ENCODE results near the gene PSMA6.
A peak's percentile ranks its signal among the peaks of the same experiment; 100 is the strongest.

Gene PSMA6

GRCh38 chr14:35349496-35350365 is 57.5 kb downstream of the PSMA6 start:
- TF ChIP-seq FOXM1 (IDR thresholded peaks at IDR 0.05; ENCODE audit: borderline replicate concordance, low read depth): no peak
- TF ChIP-seq ZBTB7A (IDR thresholded peaks at IDR 0.05; ENCODE audit: low read depth): no peak
- TF ChIP-seq RAD21 (IDR thresholded peaks at IDR 0.05; ENCODE audit: low read depth): no peak
- no peak for TF ChIP-seq CREB1 (IDR thresholded peaks at IDR 0.05; ENCODE audit: low read depth)
- TF ChIP-seq YY1 (IDR thresholded peaks at IDR 0.05; ENCODE audit: low read depth): no peak
- TF ChIP-seq EP300 (IDR thresholded peaks at IDR 0.05; ENCODE audit: borderline replicate concordance): no peak
- TF ChIP-seq MAX (IDR thresholded peaks at IDR 0.05): no peak
- TF ChIP-seq NFIC (IDR thresholded peaks at IDR 0.05): no peak
- TF ChIP-seq TCF12 (IDR thresholded peaks at IDR 0.05; ENCODE audit: low read depth): no peak
- TF ChIP-seq EGR1 (IDR thresholded peaks at IDR 0.05): no peak
- TF ChIP-seq TEAD4 (IDR thresholded peaks at IDR 0.05): no peak
- TF ChIP-seq CEBPB (IDR thresholded peaks at IDR 0.05): no peak
- TF ChIP-seq REST (IDR thresholded peaks at IDR 0.05; ENCODE audit: low read depth): no peak
- no peak for TF ChIP-seq TAF1 (IDR thresholded peaks at IDR 0.05; ENCODE audit: low read depth)
- no peak for TF ChIP-seq USF1 (IDR thresholded peaks at IDR 0.05)

GRCh38 chr14:35351497-35351896 is 59.3 kb downstream of the PSMA6 start:
- TF ChIP-seq TCF12 (IDR thresholded peaks at IDR 0.05; ENCODE audit: low read depth): no peak
- no peak for TF ChIP-seq ZBTB7A (IDR thresholded peaks at IDR 0.05; ENCODE audit: low read depth)
- no peak for TF ChIP-seq REST (IDR thresholded peaks at IDR 0.05; ENCODE audit: low read depth)
- no peak for TF ChIP-seq MAX (IDR thresholded peaks at IDR 0.05)

GRCh38 chr14:35351897-35352273 is 59.7 kb downstream of the PSMA6 start:
- TF ChIP-seq EP300 (IDR thresholded peaks at IDR 0.05; ENCODE audit: borderline replicate concordance): no peak
- 0 out of 2 replicates have a peak, but pooled peaks have one; percentile 1 for TF ChIP-seq TAF1 (IDR thresholded peaks at IDR 0.05; ENCODE audit: low read depth)

- no peak for TF ChIP-seq RAD21 (IDR thresholded peaks at IDR 0.05; ENCODE audit: low read depth)
- TF ChIP-seq TAF1 (IDR thresholded peaks at IDR 0.05; ENCODE audit: low read depth): 0 out of 2 replicates have a peak, but pooled peaks have one; percentile 9
- TF ChIP-seq TCF12 (IDR thresholded peaks at IDR 0.05; ENCODE audit: low read depth): no peak
- TF ChIP-seq NFIC (IDR thresholded peaks at IDR 0.05): no peak
- TF ChIP-seq FOXM1 (IDR thresholded peaks at IDR 0.05; ENCODE audit: borderline replicate concordance, low read depth): no peak
- TF ChIP-seq REST (IDR thresholded peaks at IDR 0.05; ENCODE audit: low read depth): no peak
Measured at GRCh38 chr14:35352274-35353233, 60.4 kb downstream of the PSMA6 start.
